RWPE2 (cell line): ENCODE measurements around the gene PLCB1.

Source experiments
- ATAC-seq: fragments of 200-7000 bp; cut with Tn5 transposase; 3 replicates; pipeline ENCODE4 v1.9.1; 2021; ENCODE audit warnings: low read depth
- DNase-seq: peaks from one replicate; pipeline ENCODE4 v3.0.0-alpha.2; 2020; ENCODE audit warnings: low spot score
- H3K27ac ChIP-seq: fragments of 450-650 bp; 2 replicates; pipeline ENCODE4 v1.5.1; 2017; ENCODE audit warnings: mild to moderate bottlenecking; ENCODE audit not compliant: poor library complexity, severe bottlenecking
- H3K27me3 ChIP-seq: fragments of 250-450 bp; sonication (Bioruptor Pico); 2 replicates; pipeline ENCODE4 v1.5.1; 2021; ENCODE audit warnings: mild to moderate bottlenecking, moderate library complexity; ENCODE audit not compliant: insufficient read depth, poor library complexity, severe bottlenecking
- H3K36me3 ChIP-seq: fragments of 250-450 bp; sonication (Bioruptor Pico); 2 replicates; pipeline ENCODE4 v1.5.1; 2020; ENCODE audit warnings: low read depth, mild to moderate bottlenecking, moderate library complexity
- H3K4me1 ChIP-seq: fragments of 250-450 bp; sonication (Bioruptor Pico); 2 replicates; pipeline ENCODE4 v1.5.1; 2021; ENCODE audit warnings: mild to moderate bottlenecking, moderate library complexity; ENCODE audit not compliant: insufficient read depth, poor library complexity, severe bottlenecking
- H3K4me3 ChIP-seq: fragments of 250-450 bp; sonication (Bioruptor Pico); 2 replicates; pipeline ENCODE4 v1.5.1; 2021; ENCODE audit warnings: mild to moderate bottlenecking, moderate library complexity; ENCODE audit not compliant: severe bottlenecking
- H3K9me3 ChIP-seq: fragments of 250-450 bp; sonication (Bioruptor Pico); 2 replicates; pipeline ENCODE4 v1.5.1; 2021; ENCODE audit warnings: mild to moderate bottlenecking, moderate library complexity; ENCODE audit not compliant: severe bottlenecking
- TF ChIP-seq, protein P1 (sequence below): fragments of 450-650 bp; IDR thresholded peaks from one replicate; pipeline ENCODE4 v1.5.1; 2017; ENCODE audit warnings: mild to moderate bottlenecking, moderate library complexity; ENCODE audit not compliant: poor library complexity, severe bottlenecking

The PLCB1 gene

GRCh38 chr20:8678098-8678776, 546.2 kb downstream of the PLCB1 start:
- TF ChIP-seq, protein P1, sequence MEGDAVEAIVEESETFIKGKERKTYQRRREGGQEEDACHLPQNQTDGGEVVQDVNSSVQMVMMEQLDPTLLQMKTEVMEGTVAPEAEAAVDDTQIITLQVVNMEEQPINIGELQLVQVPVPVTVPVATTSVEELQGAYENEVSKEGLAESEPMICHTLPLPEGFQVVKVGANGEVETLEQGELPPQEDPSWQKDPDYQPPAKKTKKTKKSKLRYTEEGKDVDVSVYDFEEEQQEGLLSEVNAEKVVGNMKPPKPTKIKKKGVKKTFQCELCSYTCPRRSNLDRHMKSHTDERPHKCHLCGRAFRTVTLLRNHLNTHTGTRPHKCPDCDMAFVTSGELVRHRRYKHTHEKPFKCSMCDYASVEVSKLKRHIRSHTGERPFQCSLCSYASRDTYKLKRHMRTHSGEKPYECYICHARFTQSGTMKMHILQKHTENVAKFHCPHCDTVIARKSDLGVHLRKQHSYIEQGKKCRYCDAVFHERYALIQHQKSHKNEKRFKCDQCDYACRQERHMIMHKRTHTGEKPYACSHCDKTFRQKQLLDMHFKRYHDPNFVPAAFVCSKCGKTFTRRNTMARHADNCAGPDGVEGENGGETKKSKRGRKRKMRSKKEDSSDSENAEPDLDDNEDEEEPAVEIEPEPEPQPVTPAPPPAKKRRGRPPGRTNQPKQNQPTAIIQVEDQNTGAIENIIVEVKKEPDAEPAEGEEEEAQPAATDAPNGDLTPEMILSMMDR, result no peak
- H3K4me3 ChIP-seq, result no peak overlapping the region
- no peaks in the 10 kb centered on the region for H3K36me3 ChIP-seq
- ATAC-seq, result no peak
- H3K9me3 ChIP-seq, result no peaks in the 10 kb centered on the region
- H3K4me1 ChIP-seq, result no peaks in the 10 kb centered on the region
- H3K27ac ChIP-seq, result no peak overlapping the region
- DNase-seq, result no peak
- H3K27me3 ChIP-seq, result no peaks in the 10 kb centered on the region

GRCh38 chr20:8689337-8689736, 557.3 kb downstream of the PLCB1 start:
- Histone ChIP-seq H3K9me3 (peaks cover 3% of the 10 kb centered on the region), H3K4me1 (no peaks in the 10 kb centered on the region), H3K27me3 (no peaks in the 10 kb centered on the region), H3K27ac (no peak overlapping the region), H3K36me3 (no peaks in the 10 kb centered on the region), H3K4me3 (no peak overlapping the region)
- TF ChIP-seq, protein P1, result no peak
- DNase-seq (no peak), ATAC-seq (no peak)

- peaks cover 3% of the 10 kb centered on the region for H3K9me3 ChIP-seq
- no peak overlapping the region for H3K4me3 ChIP-seq
- DNase-seq (no peak), ATAC-seq (no peak)
- no peak overlapping the region for H3K27ac ChIP-seq
- H3K4me1 ChIP-seq, result no peaks in the 10 kb centered on the region
- TF ChIP-seq, protein P1, result no peak
- no peaks in the 10 kb centered on the region for H3K36me3 ChIP-seq
- H3K27me3 ChIP-seq, result no peaks in the 10 kb centered on the region
Observed at GRCh38 chr20:8690074-8690473, 558.0 kb downstream of the PLCB1 start.

DNA sequence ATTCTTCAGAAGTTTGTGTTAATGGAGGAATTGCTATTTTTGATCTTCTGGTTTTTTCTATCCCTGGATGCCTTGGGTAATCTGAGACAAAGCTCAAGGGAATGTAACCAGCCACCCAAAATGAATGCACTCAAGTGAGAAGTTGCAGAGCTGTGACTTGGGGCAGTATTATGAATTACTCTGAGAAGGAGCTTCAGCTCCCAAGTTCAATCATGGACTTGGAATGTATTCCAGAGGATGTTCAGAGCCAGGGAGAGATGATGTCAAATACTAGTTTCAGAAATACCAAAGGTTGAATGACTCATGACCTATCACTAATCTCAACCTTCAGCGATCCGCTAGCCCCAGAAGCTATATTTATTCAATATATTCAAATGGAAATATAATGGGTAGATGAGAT, 561.6 kb downstream of the PLCB1 start:
- TF ChIP-seq, protein P1, result no peak
- DNase-seq (no peak), ATAC-seq (peak; percentile 46; the same call in 2 of the 3 replicates)
- H3K27me3 ChIP-seq, result no peaks in the 10 kb centered on the region
- H3K4me3 ChIP-seq, result no peak overlapping the region
- H3K9me3 ChIP-seq, result peaks cover 3% of the 10 kb centered on the region
- H3K4me1 ChIP-seq, result no peaks in the 10 kb centered on the region
- no peaks in the 10 kb centered on the region for H3K36me3 ChIP-seq
- no peak overlapping the region for H3K27ac ChIP-seq

- Histone ChIP-seq H3K27ac (no peak overlapping the region), H3K4me1 (no peaks in the 10 kb centered on the region), H3K4me3 (no peak overlapping the region), H3K9me3 (no peaks in the 10 kb centered on the region), H3K27me3 (no peaks in the 10 kb centered on the region), H3K36me3 (no peaks in the 10 kb centered on the region)
- TF ChIP-seq, protein P1, result no peak
- DNase-seq (no peak), ATAC-seq (no peak)
Observed at GRCh38 chr20:8700756-8701155, 568.7 kb downstream of the PLCB1 start.
